Neural progenitor cell (in vitro differentiated cells): ENCODE measurements around the gene SLC12A6. TPM values are rescaled to one million over a fixed set of nuclear protein-coding genes. Genes with fewer than 3 reads are reported as not detected.

Experiments
- DNase-seq: peaks from one replicate; pipeline ENCODE4 v3.0.0-alpha.2; 2016; ENCODE audit warnings: low spot score
- H2AFZ ChIP-seq: fragments of 200-600 bp; sonication (generic); replicated peaks from 2 replicates; pipeline ENCODE4 v1.6.1; 2016; ENCODE audit warnings: antibody characterized with exemption
- H3F3A ChIP-seq: fragments of 200-600 bp; sonication (generic); 2 replicates; pipeline ENCODE4 v1.6.1; 2016; ENCODE audit warnings: antibody characterized with exemption, low read depth
- H3K27ac ChIP-seq: fragments of 200-600 bp; sonication (generic); 2 replicates; pipeline ENCODE4 v1.5.1; 2016; ENCODE audit warnings: mild to moderate bottlenecking
- H3K27me3 ChIP-seq: fragments of 200-600 bp; sonication (generic); 2 replicates; pipeline ENCODE4 v1.6.1; 2016; ENCODE audit warnings: mild to moderate bottlenecking, moderate library complexity
- H3K36me3 ChIP-seq: fragments of 200-600 bp; sonication (generic); 2 replicates; pipeline ENCODE4 v1.5.1; 2016
- H3K4me1 ChIP-seq: fragments of 200-600 bp; sonication (generic); 2 replicates; pipeline ENCODE4 v1.6.1; 2016; ENCODE audit warnings: mixed run types
- H3K4me2 ChIP-seq: fragments of 200-600 bp; sonication (generic); 2 replicates; pipeline ENCODE4 v1.6.1; 2016
- H3K4me3 ChIP-seq: fragments of 200-600 bp; sonication (generic); 2 replicates; pipeline ENCODE4 v1.5.1; 2016
- H3K79me2 ChIP-seq: fragments of 200-600 bp; sonication (generic); 2 replicates; pipeline ENCODE4 v1.6.1; 2016; ENCODE audit warnings: low read depth
- H3K9ac ChIP-seq: fragments of 200-600 bp; sonication (generic); 2 replicates; pipeline ENCODE4 v1.6.1; 2016
- H3K9me3 ChIP-seq: fragments of 200-600 bp; sonication (generic); 2 replicates; pipeline ENCODE4 v1.5.1; 2016; ENCODE audit warnings: low read depth
- H4K20me1 ChIP-seq: fragments of 200-600 bp; sonication (generic); 2 replicates; pipeline ENCODE4 v1.6.1; 2016; ENCODE audit warnings: low read depth
- H3K27ac Mint-ChIP-seq: 3 replicates; pipeline ENCODE4 v1.8.0; 2021; ENCODE audit warnings: mixed read lengths
- H3K27me3 Mint-ChIP-seq: 2 replicates; pipeline ENCODE4 v1.8.0; 2022; ENCODE audit warnings: low read depth, mild to moderate bottlenecking, inconsistent platforms, moderate library complexity, mixed read lengths; ENCODE audit not compliant: insufficient read depth
- H3K36me3 Mint-ChIP-seq: 3 replicates; pipeline ENCODE4 v1.8.0; 2021; ENCODE audit warnings: mixed read lengths
- H3K4me1 Mint-ChIP-seq: 3 replicates; pipeline ENCODE4 v1.8.0; 2021; ENCODE audit warnings: mixed read lengths
- H3K4me3 Mint-ChIP-seq: 3 replicates; pipeline ENCODE4 v1.8.0; 2021; ENCODE audit warnings: mild to moderate bottlenecking, moderate library complexity, mixed read lengths
- H3K9me3 Mint-ChIP-seq: 3 replicates; pipeline ENCODE4 v1.8.0; 2020; ENCODE audit warnings: mixed read lengths
- CTCF ChIP-seq: fragments of 200-600 bp; sonication (generic); IDR thresholded peaks from 2 replicates; pipeline ENCODE4 v1.5.1; 2017; ENCODE audit warnings: antibody characterized with exemption, mild to moderate bottlenecking
- EZH2 ChIP-seq: fragments of 200-600 bp; sonication (generic); IDR thresholded peaks from 2 replicates; pipeline ENCODE4 v1.6.1; 2017; ENCODE audit warnings: antibody characterized with exemption, mild to moderate bottlenecking, moderate library complexity
- EZH2phosphoT487 ChIP-seq: fragments of 200-600 bp; sonication (generic); IDR thresholded peaks from 2 replicates; pipeline ENCODE4 v1.6.1; 2017; ENCODE audit warnings: antibody characterized with exemption
- total RNA-seq: library from RNA; depleted of rRNA; stranded (reverse); fragments of >200 nt; gene quantifications from 2 replicates; pipeline ENCODE4 v1.2.3, GENCODE V29; 2015; ENCODE audit warnings: low replicate concordance

Gene SLC12A6
- total RNA-seq, 1 donor from 2014 or later: 17.7 TPM

GRCh38 chr15:34214135-34214534 is 123.4 kb downstream of the SLC12A6 start:
- Histone ChIP-seq H3K9me3 (no peaks in the 10 kb centered on the region), H3K79me2 (peaks cover 4% of the 10 kb centered on the region), H3K4me3 (no peak overlapping the region), H3K4me2 (no peak overlapping the region), H2AFZ (peak overlapping the region; percentile 71), H4K20me1 (no peaks in the 10 kb centered on the region), H3K4me1 (peaks cover 4% of the 10 kb centered on the region), H3K27me3 (no peaks in the 10 kb centered on the region), H3F3A (no peaks in the 10 kb centered on the region), H3K36me3 (no peaks in the 10 kb centered on the region), H3K9ac (no peak overlapping the region), H3K27ac (no peak overlapping the region)
- Mint-ChIP-seq H3K27ac (no peak overlapping the region), H3K9me3 (no peaks in the 10 kb centered on the region), H3K4me1 (no peaks in the 10 kb centered on the region), H3K27me3 (peaks cover 4% of the 10 kb centered on the region), H3K36me3 (no peaks in the 10 kb centered on the region), H3K4me3 (no peak overlapping the region)
- no peak for DNase-seq
- TF ChIP-seq CTCF: no peak
- no peak for TF ChIP-seq EZH2phosphoT487
- TF ChIP-seq EZH2: no peak

GRCh38 chr15:34213690-34214089 is 123.9 kb downstream of the SLC12A6 start:
- Histone ChIP-seq H4K20me1 (peaks cover 4% of the 10 kb centered on the region), H3K4me2 (no peak overlapping the region), H3K36me3 (no peaks in the 10 kb centered on the region), H3F3A (no peaks in the 10 kb centered on the region), H3K4me1 (peaks cover 4% of the 10 kb centered on the region), H3K4me3 (no peak overlapping the region), H3K79me2 (peaks cover 8% of the 10 kb centered on the region), H3K9me3 (no peaks in the 10 kb centered on the region), H3K27ac (no peak overlapping the region), H3K9ac (no peak overlapping the region), H3K27me3 (no peaks in the 10 kb centered on the region), H2AFZ (peak overlapping the region; percentile 18)
- Mint-ChIP-seq H3K4me3 (no peak overlapping the region), H3K27ac (no peak overlapping the region), H3K4me1 (no peaks in the 10 kb centered on the region), H3K36me3 (no peaks in the 10 kb centered on the region), H3K27me3 (peaks cover 4% of the 10 kb centered on the region), H3K9me3 (no peaks in the 10 kb centered on the region)
- DNase-seq: no peak
- no peak for TF ChIP-seq EZH2
- TF ChIP-seq EZH2phosphoT487: no peak
- TF ChIP-seq CTCF: no peak

- peak within 1 kb of the TSS; percentile 90 for H3K4me3 ChIP-seq
- Mint-ChIP-seq H3K27me3 (peaks cover 4% of the 10 kb centered on the region), H3K36me3 (peaks cover 15% of the 10 kb centered on the region), H3K4me1 (peaks cover 2% of the 10 kb centered on the region), H3K9me3 (no peaks in the 10 kb centered on the region), H3K4me3 (peak within 1 kb of the TSS; percentile 96), H3K27ac (peak within 1 kb of the TSS; percentile 91)
- H3K9me3 ChIP-seq: no peaks in the 10 kb centered on the region
- H3K9ac ChIP-seq: peak within 1 kb of the TSS; percentile 79
- H3K4me2 ChIP-seq: peak within 1 kb of the TSS; percentile 97
- DNase-seq: peak; percentile 99
- no peaks in the 10 kb centered on the region for H3K36me3 ChIP-seq
- no peak for TF ChIP-seq EZH2phosphoT487
- TF ChIP-seq EZH2: no peak
- peak; percentile 92 for TF ChIP-seq CTCF
- peaks cover 23% of the 10 kb centered on the region for H4K20me1 ChIP-seq
- H2AFZ ChIP-seq: peak within 1 kb of the TSS; percentile 85
- peaks cover 7% of the 10 kb centered on the region for H3K4me1 ChIP-seq
- H3K79me2 ChIP-seq: peaks cover 49% of the 10 kb centered on the region
- H3K27me3 ChIP-seq: no peaks in the 10 kb centered on the region
- H3K27ac ChIP-seq: peak within 1 kb of the TSS; percentile 94
- no peaks in the 10 kb centered on the region for H3F3A ChIP-seq
These were observed 127.9 kb downstream of the SLC12A6 start, which contains the start of gene KATNBL1 for GRCh38 chr15:34209421-34210282. KATNBL1 (minus strand) TSS chr15:34210096; CDS start chr15:34163676, 46,420 bp downstream.
